GM19468 (cell line): Measurements from ENCODE around the gene PIK3IP1.
"Not testable (repeated sequence)": the region's sequence is repeated elsewhere in the genome, so short reads cannot be mapped to it uniquely, and the experiment has no call there.

ENCODE experiments used
- ATAC-seq: cut with Tn5 transposase; IDR thresholded peaks from one replicate; pipeline ENCODE4 v1.9.1; 2021; ENCODE audit warnings: mild to moderate bottlenecking, moderate library complexity, moderate number of reproducible peaks; ENCODE audit not compliant: unreplicated experiment; ENCODE audit errors: extremely low read depth

The PIK3IP1 gene

GRCh38 chr22:31292236-31292989 lies at the start of gene PIK3IP1:
TSS of gene PIK3IP1 (minus strand) at chr22:31292488. CDS start at chr22:31292344, 144 bp downstream.
- ATAC-seq: no peak

- no peak for ATAC-seq
These were observed 49.2 kb upstream of the PIK3IP1 start for GRCh38 chr22:31341386-31342088.

GRCh38 chr22:31340765-31341247 lies 48.5 kb upstream of the PIK3IP1 start:
- ATAC-seq: no peak

- ATAC-seq: no peak
These were observed 48.1 kb upstream of the PIK3IP1 start for GRCh38 chr22:31340360-31340759.

GRCh38 chr22:31339148-31339832 lies 47.0 kb upstream of the PIK3IP1 start:
- no peak for ATAC-seq

GRCh38 chr22:31337178-31337577 lies 44.9 kb upstream of the PIK3IP1 start:
- no peak for ATAC-seq

GRCh38 chr22:31334329-31334728 lies 42.0 kb upstream of the PIK3IP1 start:
- ATAC-seq: no peak

GRCh38 chr22:31333641-31334040 lies 41.4 kb upstream of the PIK3IP1 start:
- no peak for ATAC-seq

- ATAC-seq: no peak
These were observed 40.6 kb upstream of the PIK3IP1 start for GRCh38 chr22:31332886-31333285.

GRCh38 chr22:31332010-31332409 lies 39.7 kb upstream of the PIK3IP1 start:
- ATAC-seq: no peak

- no peak for ATAC-seq
These were observed 37.3 kb upstream of the PIK3IP1 start for GRCh38 chr22:31329453-31330215.

- ATAC-seq: no peak
These were observed 36.7 kb upstream of the PIK3IP1 start for GRCh38 chr22:31329029-31329428.

- ATAC-seq: no peak
These were observed 36.3 kb upstream of the PIK3IP1 start for GRCh38 chr22:31328544-31328960.

GRCh38 chr22:31327806-31328543 lies 35.7 kb upstream of the PIK3IP1 start:
- ATAC-seq: no peak

GRCh38 chr22:31326877-31327276 lies 34.6 kb upstream of the PIK3IP1 start:
- no peak for ATAC-seq

- no peak for ATAC-seq
These were observed 31.6 kb upstream of the PIK3IP1 start for GRCh38 chr22:31323578-31324550.

- ATAC-seq: no peak
These were observed 29.1 kb upstream of the PIK3IP1 start for GRCh38 chr22:31321421-31321820.

GRCh38 chr22:31314220-31314619 lies 21.9 kb upstream of the PIK3IP1 start:
- not testable (repeated sequence) for ATAC-seq
